Measurements from ENCODE around the gene ANKFN1. TPM values are rescaled to one million over a fixed set of nuclear protein-coding genes. Genes with fewer than 3 reads are reported as not detected.

The ANKFN1 gene
- total RNA-seq, 1 experiment from 2014 or later: 0.49 TPM

- no TSS peak for BruUV-seq (replicated peaks)
- CTCF ChIA-PET: interaction anchor here (0.7 to 0.8 kb wide), 2 partner anchors 109 to 169 kb away, joined by 3 to 4 read pairs; no protein-coding TSS in a partner anchor
- intact Hi-C loops (cut with micrococcal nuclease): no loop called here
These were observed 2.6 kb upstream of the ANKFN1 start for GRCh38 chr17:56150649-56151048.

GRCh38 chr17:56157845-56158244, 4.6 kb downstream of the ANKFN1 start:
- no peaks in the 10 kb centered on the region for H3K27me3 Mint-ChIP-seq (ENCODE audit: insufficient read depth, unreplicated experiment)
- peaks cover 7% of the 10 kb centered on the region for H3K4me1 Mint-ChIP-seq (ENCODE audit: insufficient read depth, unreplicated experiment)
- no peaks in the 10 kb centered on the region for H3K9me3 Mint-ChIP-seq (ENCODE audit: unreplicated experiment)
- no TSS peak for BruUV-seq (replicated peaks)
- DNase-seq (ENCODE audit: unreplicated experiment): no peak
- no peak overlapping the region for H3K4me3 Mint-ChIP-seq (ENCODE audit: unreplicated experiment)
- H3K36me3 Mint-ChIP-seq (ENCODE audit: insufficient read depth, unreplicated experiment): no peaks in the 10 kb centered on the region
- CTCF ChIA-PET: interaction anchor here (0.7 kb wide), 1 partner anchor 307 kb away, joined by 3 read pairs; no protein-coding TSS in a partner anchor
- intact Hi-C loops (cut with micrococcal nuclease): no loop called here
- POLR2A ChIA-PET: interaction anchor here (0.7 kb wide), 1 partner anchor 17 kb away, joined by 3 read pairs; no protein-coding TSS in a partner anchor
- no peak for TF ChIP-seq CTCF (IDR thresholded peaks at IDR 0.05; ENCODE audit: unreplicated experiment)
- no peak overlapping the region for H3K27ac Mint-ChIP-seq (ENCODE audit: low read depth, unreplicated experiment)

More at GRCh38 chr17:56150649-56151048, 2.6 kb upstream of the ANKFN1 start:
- no peak overlapping the region for H3K27ac Mint-ChIP-seq (ENCODE audit: low read depth, unreplicated experiment)
- no peaks in the 10 kb centered on the region for H3K9me3 Mint-ChIP-seq (ENCODE audit: unreplicated experiment)
- H3K4me1 Mint-ChIP-seq (ENCODE audit: insufficient read depth, unreplicated experiment): no peaks in the 10 kb centered on the region
- TF ChIP-seq CTCF (IDR thresholded peaks at IDR 0.05; ENCODE audit: unreplicated experiment): no peak
- no peaks in the 10 kb centered on the region for H3K36me3 Mint-ChIP-seq (ENCODE audit: insufficient read depth, unreplicated experiment)
- POLR2A ChIA-PET: no interaction called here
- DNase-seq (ENCODE audit: unreplicated experiment): no peak
- no peaks in the 10 kb centered on the region for H3K27me3 Mint-ChIP-seq (ENCODE audit: insufficient read depth, unreplicated experiment)
- H3K4me3 Mint-ChIP-seq (ENCODE audit: unreplicated experiment): no peak overlapping the region

GRCh38 chr17:56158344-56158743, 5.1 kb downstream of the ANKFN1 start:
- intact Hi-C loops (cut with micrococcal nuclease): no loop called here
- DNase-seq (ENCODE audit: unreplicated experiment): no peak
- ChIA-PET CTCF (no interaction called here), POLR2A (interaction anchor here (0.7 kb wide), 1 partner anchor 16 kb away, joined by 3 read pairs; no protein-coding TSS in a partner anchor)
- Mint-ChIP-seq H3K27ac (ENCODE audit: low read depth, unreplicated experiment) (no peak overlapping the region), H3K36me3 (ENCODE audit: insufficient read depth, unreplicated experiment) (no peaks in the 10 kb centered on the region), H3K4me3 (ENCODE audit: unreplicated experiment) (no peak overlapping the region), H3K4me1 (ENCODE audit: insufficient read depth, unreplicated experiment) (peaks cover 12% of the 10 kb centered on the region), H3K9me3 (ENCODE audit: unreplicated experiment) (no peaks in the 10 kb centered on the region), H3K27me3 (ENCODE audit: insufficient read depth, unreplicated experiment) (no peaks in the 10 kb centered on the region)
- no TSS peak for BruUV-seq (replicated peaks)
- TF ChIP-seq CTCF (IDR thresholded peaks at IDR 0.05; ENCODE audit: unreplicated experiment): no peak

- BruUV-seq (replicated peaks): no TSS peak
- ChIA-PET CTCF (no interaction called here), POLR2A (no interaction called here)
- no peak overlapping the region for H3K27ac Mint-ChIP-seq (ENCODE audit: low read depth, unreplicated experiment)
- intact Hi-C loops (cut with micrococcal nuclease): no loop called here
- no peaks in the 10 kb centered on the region for H3K36me3 Mint-ChIP-seq (ENCODE audit: insufficient read depth, unreplicated experiment)
- H3K4me3 Mint-ChIP-seq (ENCODE audit: unreplicated experiment): no peak overlapping the region
- peaks cover 21% of the 10 kb centered on the region for H3K4me1 Mint-ChIP-seq (ENCODE audit: insufficient read depth, unreplicated experiment)
- no peak for TF ChIP-seq CTCF (IDR thresholded peaks at IDR 0.05; ENCODE audit: unreplicated experiment)
- DNase-seq (ENCODE audit: unreplicated experiment): no peak
- no peaks in the 10 kb centered on the region for H3K9me3 Mint-ChIP-seq (ENCODE audit: unreplicated experiment)
- no peaks in the 10 kb centered on the region for H3K27me3 Mint-ChIP-seq (ENCODE audit: insufficient read depth, unreplicated experiment)
These were observed 5.9 kb downstream of the ANKFN1 start for GRCh38 chr17:56158915-56159825.

All from MCF 10A (cell line).